DLD1 (cell line): ENCODE measurements around the gene SMIM41.

Source experiments
- in situ Hi-C: cut with HindIII; loops from 2 replicates; pipeline ENCODE4 v1.10.0; 2017; ENCODE audit warnings: low sequenced_read_pairs

Gene SMIM41

DNA sequence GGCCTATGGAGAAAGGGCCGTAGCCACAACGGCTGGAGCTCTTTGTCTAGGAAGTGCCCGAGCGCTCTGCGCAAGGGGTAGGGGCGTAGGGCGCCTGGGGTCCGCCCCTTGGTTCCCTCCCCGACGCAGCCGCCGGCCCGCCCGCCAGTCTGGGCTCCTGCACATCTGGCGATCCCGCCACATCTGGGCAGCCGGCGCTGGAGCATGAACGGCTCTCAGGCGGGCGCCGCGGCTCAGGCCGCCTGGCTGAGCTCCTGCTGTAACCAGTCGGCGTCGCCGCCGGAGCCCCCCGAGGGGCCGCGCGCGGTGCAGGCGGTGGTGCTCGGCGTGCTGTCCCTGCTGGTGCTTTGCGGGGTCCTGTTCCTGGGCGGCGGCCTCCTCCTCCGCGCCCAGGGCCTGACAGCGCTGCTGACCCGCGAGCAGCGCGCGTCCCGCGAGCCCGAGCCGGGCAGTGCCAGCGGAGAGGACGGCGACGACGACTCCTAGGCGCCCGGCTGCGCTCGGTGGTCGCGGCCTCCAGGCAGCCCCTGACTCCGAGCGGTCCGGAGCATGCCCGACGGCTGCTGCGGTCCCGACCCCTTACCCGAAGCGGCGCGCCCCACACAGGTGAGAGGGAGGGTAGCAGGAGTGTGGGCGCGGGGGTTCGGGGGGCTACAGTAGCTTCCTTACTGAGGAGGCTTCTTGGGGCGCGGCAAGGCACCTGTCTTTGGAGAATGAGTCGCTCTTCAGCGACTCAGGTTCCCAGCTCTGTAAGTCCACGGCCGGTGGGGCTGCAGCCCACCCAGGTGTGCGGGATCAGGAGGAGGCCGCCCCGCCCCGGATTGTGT, at the start of gene SMIM41:
SMIM41 (plus strand) TSS at position 129 of the 827 bp plus-strand sequence; CDS start at position 205, 76 bp downstream.
- in situ Hi-C loops: no loop called here

DNA sequence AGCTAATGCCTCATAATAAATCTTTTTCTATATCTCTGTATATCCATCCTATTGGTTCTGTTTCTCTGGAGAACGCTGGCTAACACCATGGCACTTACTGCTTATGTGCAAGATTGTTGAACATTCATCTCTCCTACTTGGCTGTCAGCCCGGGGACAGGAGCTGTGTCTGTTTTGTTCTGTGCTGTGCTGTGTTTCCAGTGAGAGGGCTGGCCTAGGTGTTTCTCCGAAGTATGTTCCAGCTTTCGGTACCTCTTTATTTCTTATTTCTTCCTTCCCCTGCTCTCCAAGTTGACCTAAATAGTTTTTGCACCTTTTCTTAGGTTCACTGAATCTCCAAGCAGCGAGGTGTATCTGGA, 47.1 kb upstream of the SMIM41 start:
- in situ Hi-C loops: loop anchor here (10.0 kb wide), 1 partner anchor 62 kb away; no protein-coding TSS in a partner anchor

DNA sequence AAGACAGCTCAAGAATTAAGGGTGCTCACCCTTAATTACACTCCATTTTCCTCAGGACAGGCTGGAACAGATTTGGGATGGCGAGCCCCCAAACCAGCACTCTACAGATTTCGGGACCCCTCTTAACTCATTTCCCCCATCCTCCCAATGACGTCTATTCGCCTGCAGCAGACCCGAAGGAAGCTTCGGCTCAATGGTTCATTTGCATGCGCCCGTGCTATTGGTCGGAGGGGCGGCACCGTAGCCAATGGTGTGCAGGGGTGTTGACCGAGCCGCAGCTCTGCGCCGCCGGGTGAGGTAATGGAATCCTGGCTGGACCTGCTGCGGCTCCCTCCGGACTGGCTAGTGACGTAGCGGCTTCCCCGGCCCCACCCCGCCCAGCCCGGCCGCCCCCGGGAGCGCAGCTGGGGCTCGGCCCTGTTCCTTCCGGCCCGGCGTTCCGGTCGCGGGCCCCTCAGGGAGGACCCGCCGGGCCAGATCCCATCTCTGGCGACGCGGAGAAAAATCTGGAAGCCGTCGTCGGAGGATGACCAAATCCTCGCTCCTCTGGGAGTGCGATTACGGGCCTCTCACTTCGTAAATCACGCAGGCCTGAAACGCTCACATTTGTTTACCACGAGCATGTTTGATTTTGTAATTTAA, 46.6 kb upstream of the SMIM41 start:
- in situ Hi-C loops: loop anchor here (10.0 kb wide), 1 partner anchor 62 kb away; no protein-coding TSS in a partner anchor

DNA sequence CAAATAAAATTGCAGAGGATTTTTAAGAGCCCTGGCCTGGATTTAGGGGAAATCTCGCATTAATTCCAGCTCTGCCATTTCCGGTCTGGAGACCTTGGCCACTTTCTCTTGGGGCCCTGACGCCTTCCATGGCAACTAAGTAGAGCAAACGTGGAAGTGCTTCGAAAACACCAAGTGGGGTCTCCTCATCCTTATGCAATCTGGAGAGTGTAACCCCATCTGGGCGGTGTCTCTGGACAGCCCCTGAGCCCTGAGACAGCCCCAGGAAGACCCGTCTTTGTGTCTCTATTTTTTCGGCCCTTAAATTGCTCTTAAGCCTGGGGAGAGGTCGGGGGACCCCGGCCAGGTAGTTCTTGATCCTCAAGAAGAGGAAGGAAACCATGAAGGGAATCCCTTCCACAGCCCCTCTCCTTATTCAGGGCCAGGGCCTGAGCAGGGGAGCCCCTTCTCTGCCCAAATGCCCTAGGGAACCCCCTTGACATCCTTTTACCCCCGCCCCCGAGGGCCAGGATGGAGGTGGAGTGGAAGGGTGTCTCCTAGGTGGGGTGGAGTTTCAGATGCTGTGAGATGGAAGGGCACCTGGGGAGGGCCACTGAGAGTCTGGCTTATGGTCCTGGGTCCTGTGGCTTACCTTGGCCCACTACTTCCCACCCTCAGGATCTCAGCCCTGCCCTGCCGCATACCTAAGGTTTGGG, 45.9 kb upstream of the SMIM41 start:
- in situ Hi-C loops: loop anchor here (10.0 kb wide), 1 partner anchor 61 kb away; no protein-coding TSS in a partner anchor

DNA sequence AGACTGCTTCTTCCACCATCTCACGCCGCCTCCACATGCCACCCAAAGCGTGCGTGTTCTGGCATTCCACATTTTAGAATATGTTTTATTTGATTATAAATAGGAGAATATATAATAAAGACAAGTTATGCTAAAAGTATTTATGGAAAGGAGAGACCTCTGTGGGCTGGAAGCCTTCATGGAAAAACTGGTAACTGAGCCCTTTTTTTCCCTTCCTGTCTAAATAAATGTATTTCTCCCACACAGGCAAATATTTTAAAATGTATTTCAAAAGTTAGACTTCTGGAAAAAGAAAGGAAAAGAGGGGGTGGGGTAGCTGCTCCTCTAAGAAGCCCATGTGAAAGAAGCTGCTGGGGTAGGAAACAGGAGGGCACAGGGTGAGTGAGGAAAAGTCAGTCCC, 44.3 kb upstream of the SMIM41 start:
- in situ Hi-C loops: loop anchor here (10.0 kb wide), 1 partner anchor 60 kb away; no protein-coding TSS in a partner anchor

DNA sequence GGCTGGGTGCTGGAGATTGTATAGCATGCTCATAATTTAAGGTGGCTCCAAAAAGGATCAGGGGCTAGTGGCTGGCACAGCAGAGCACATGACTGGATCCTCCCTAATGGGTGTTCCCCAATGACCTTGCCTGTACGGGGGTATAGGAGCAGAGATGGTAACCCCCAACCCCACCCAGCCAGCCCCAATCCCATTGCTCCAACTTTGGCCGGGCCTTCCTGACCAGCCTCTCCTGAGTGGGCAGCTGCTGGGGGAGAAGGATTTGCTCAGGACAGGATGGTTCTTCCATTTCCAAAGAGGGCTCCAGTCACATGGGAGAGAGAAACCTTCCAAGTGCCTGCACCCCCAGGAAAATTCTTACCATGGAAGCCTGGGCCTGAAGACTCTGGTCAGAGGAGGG, 43.6 kb upstream of the SMIM41 start:
- in situ Hi-C loops: loop anchor here (10.0 kb wide), 1 partner anchor 59 kb away; no protein-coding TSS in a partner anchor

DNA sequence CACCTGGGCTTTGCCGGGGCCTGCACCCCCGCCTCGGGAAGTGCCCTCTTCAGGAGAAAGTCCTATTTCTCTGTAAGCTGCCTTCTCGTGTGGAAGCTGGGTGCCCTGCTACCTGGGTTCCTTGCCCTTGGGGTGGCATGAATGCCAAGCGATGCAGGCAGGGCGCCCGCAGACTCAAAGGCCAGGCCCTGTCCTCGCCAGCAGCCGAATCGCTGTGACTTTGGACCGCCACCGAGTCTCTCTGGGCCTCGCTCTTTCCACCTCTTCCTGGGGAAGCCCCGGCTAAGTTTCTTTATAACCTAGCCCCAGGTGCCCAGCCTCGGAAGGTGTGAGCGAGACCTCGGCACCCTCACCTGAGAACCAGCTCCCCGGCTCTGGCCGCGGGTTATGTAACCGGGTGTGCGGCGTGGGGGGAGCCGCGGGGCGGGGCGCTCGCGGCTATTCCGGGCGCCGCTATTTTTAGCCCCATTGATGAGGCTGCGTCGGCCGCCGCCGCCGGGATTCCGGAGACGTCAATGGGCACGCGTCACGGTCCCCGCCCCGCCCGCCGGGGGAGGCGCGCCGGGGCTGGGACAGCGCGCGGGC, 42.8 kb upstream of the SMIM41 start:
- in situ Hi-C loops: loop anchor here (10.0 kb wide), 1 partner anchor 58 kb away; no protein-coding TSS in a partner anchor

DNA sequence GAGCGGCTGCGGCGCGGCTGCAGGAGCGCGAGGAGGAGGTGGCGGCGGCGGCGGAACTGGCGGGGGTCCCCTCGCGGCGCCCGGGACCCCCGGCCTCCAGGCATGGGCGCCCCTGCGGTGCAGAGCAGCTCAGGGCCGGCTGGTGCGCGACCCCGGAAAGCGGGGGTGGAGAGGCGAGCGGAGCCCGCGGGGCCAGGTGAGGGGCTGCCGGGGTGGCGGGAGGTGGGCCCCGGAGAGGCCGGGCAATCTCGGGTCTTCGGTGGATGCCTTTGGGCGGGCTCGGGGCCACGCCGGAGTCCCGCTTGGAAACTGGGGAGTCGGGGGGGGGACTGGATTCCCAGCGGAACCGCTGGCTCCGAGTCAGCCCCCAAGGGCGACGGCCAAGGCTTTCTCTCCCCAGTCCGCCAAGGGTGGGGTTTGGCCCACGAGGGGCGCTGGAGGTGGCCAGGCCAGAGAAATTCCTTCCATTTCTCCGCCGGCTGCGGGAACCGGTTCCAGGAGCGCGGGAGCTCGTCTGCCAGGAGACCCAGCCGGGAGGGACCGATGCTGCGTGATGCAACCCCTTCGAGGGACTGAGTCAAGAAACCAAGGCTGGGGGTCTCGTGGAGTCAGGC, 42.1 kb upstream of the SMIM41 start:
- in situ Hi-C loops: loop anchor here (10.0 kb wide), 1 partner anchor 57 kb away; no protein-coding TSS in a partner anchor

DNA sequence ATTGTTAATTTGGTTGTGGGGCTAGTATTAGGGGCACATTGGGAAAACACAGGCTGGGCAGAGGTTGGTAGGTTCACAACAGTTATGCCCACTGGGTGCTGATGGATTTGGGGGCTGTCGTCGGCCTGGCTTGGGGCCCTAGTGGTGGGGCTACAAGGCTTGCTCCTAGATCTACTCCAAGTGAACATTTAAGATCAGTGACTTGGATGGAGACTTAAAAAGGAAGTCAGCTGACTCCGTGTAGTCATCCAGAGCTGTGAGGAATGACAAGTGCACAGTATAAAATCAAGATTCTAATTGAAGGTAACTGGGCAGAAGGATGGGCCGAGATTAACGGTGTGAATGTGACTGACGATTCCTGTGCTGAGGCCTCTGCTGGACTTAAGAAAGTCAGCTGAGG, 41.1 kb upstream of the SMIM41 start:
- in situ Hi-C loops: loop anchor here (10.0 kb wide), 1 partner anchor 56 kb away; no protein-coding TSS in a partner anchor

DNA sequence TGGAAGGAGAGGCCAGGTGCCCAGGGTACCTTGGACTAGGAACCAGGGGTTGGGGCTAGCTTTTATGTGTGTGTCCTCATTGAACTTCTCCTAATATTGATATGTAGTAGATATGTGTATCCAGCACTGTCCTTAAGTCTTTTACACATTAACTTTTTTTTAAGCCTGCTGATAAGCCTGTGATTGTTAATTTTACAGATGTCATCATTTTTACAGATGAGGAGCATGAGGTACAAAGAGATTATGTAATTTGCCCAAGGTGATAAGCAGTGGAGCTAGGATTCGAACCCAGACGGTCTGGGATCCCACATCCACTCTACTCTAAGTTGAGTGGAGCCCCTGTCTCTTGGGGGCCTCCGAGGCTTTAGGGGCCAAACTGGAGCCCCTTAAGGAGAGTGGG, 38.5 kb upstream of the SMIM41 start:
- in situ Hi-C loops: no loop called here

DNA sequence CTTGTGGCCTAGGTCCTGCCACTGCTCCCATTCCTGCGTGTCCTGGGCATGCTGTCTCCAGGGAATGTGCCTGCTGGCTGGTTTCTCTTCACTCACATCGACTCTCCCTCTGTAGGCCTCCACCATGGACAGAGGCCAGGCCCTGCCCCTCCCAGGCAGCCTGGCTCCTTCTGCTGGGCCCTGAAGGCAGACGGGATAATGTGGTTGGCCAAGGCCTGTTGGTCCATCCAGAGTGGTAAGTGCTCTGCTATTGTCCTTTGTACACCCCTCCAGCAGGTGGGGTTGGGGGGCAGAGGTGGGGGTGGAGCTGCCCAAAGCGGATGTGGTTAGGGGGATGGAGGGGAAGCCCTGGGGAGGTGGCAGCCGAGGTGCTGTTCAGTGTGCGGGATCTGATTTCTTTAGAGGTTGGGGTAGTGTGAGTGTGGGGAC, 37.8 kb upstream of the SMIM41 start:
- in situ Hi-C loops: no loop called here

DNA sequence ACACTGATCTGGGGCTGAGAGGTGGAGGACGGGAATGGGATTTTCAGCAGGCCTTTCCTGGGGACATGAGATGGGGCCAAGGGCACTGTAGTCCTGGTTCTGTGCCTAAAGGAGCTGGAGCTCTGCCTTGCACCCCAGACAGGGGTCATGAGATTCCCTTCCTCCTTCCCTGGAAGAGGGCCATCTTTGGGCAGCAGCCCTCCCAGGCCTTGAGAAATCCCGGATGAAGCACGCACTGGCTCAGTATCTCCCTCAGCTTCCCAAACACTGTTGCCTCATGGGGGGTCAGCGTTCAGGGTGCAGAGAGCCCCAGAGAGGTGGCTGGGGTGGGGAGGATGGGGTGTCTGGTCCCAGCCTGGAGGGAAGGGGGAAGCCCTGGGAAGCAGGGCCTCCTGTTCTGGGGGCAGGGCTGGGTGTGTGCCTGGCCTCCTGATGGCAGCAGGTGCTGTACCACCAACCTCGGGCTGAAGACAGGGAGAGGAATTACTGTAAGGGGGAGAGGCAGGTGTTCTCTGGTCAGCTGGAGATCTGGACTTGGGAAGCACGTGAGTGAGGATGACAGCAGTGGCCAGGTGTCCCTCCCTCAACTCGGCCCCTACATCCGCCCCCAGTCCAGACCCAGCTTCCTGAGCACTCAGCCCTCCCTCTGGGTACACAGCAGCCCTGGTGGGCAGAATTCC, 36.7 kb upstream of the SMIM41 start:
- in situ Hi-C loops: no loop called here

DNA sequence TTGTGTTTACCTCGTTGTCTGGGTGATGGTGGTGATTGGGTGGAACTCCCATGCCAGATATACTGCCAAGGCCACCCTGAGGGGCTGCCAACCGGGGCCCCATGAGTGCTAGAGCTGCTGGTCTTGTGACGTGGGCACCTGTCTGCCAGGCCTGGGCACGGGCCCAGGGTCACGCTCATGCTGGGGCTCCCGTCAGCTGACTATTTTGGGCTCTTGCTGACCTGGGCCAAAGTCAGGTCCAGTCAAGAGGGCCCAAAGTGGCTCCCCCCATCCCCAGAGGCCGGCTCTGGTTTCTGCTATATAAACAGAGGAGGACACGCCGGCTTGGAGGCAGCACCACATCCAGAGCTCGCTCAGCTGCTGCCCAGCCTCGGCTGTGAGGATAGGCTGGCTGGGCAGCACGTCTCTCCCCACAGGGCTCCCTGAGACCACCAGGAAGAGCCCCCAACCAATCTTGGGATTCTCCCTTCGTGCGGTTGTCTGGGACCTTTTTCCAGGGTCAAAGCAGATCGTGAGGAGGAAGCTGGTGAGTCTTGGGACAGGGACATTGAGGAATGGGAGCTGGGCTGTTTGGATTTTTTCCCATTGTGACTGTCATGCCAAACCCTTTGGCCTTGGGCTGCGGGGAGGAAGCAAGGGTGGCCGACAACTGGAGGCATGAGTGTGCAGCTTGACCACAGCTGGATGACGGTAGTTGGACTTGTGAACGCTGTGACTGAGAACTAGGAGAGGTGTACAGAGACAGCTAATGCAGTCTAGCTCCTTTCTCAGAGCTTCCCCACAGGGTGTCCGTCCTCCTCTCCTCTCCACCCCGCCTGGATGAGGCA, 35.9 kb upstream of the SMIM41 start:
- in situ Hi-C loops: no loop called here

DNA sequence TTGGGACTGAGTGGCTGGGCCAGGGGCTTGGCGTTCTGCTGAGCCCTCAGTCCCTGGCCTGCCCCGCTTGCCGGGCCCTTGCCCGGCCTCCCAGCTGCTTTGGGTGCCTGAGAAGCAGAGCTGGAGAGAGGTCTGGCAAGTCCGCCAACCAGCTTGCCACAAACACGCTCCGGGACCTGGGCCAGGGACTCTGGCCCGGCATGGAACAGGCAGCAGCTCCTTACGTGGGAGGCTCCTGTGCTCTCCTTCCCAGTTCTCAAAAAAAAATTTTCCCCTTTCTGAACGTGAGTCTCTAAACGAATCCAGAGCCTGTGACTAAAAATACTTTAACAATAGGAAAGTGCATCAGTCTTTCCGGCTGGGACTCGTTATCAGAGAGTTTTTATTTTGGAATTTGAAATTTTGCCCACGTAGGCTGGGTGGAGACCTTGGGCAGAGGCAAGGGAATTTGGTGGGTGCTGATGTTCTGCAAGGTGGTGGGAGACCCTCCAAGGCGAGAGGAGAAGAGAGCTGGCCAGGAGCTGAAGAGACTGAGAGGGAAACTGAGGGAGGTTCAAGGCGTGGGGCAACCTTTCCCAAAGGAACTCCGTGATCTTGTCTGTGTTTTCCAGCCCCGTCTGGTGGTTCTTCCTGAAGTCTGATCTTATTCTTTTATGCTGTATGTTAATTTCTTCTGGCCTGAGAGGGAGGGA, 35.1 kb upstream of the SMIM41 start:
- in situ Hi-C loops: no loop called here

DNA sequence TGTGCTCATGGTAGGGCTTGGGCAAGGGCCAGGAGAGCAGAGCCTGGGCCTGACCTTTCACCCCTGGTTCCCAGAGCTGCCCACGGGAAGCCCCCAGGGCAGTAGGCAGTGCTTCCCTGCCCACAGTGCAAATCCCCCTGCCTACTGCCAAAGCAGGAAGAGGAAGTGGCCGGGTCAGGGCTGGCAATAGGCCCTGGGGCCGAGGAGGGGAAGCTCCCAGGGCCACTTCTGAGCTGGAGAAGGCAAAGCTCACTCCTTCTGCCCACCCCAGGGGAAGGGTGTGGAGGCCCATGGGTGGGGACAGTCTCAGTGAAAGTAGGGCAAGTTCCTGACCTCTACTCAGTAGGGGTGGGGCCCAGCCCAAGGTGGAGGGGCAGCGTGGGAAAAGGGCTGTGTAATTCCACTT, 33.7 kb upstream of the SMIM41 start:
- in situ Hi-C loops: no loop called here

DNA sequence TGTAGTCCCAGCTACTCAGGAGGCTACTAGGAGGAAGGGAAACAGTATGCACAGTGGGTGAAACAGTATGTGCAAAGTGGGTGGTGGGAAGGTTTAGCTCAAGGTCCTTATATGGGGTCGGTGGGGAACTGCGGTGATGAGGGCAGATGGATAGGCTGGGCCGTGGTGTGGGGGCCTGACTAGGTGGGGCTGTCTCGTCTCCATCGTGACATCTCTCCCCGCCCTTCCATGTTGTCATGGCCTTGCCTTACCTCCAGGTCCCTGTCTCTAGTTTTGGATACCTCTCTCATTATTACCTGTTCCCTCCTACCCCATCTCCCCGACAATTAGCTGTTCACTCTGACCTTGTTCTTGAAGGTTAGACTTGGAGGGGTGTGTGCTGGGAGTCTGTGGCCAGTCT, 32.6 kb upstream of the SMIM41 start:
- in situ Hi-C loops: no loop called here

DNA sequence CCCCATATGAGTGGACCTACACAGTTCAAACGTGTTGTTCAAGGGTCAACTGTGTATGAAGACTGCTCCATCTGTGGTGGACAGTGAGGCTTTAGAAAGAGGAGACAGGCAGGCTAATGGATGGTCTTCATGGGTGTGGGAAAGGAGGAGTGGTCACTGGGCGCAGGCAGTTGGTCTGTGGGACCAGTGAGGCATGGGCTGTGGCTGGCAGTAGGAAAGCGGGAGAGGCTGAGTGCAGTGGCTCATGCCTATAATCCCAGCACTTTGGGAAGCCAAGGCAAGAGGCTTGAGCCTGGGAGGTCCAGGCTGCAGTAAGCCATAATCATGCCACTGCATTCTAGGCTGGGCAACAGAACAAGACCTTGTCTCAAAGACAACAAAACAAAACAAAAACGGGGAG, 30.2 kb upstream of the SMIM41 start:
- in situ Hi-C loops: no loop called here

DNA sequence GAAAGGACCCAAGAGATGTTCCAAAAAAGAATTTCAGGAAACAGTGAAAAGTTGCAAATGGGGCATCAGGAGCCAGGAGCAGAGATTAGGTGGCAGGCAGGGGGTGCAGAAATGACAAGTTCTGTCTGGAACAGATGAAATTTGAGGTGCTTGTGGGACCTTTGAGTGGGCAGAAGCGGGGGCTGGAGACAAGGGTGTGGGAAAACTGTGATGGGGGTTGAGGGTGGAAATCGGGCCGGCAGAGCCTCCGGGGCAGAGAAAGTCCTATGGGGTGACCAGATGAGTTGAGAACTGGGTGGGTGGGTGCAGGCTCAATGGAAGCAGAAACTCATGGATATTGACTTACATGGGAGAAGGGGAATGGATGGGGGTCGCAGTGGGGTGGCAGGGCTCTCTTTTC, 29.8 kb upstream of the SMIM41 start:
- in situ Hi-C loops: no loop called here
